Putamen (tissue), 1 donor: ENCODE measurements around the gene CYP26B1.
A peak's percentile ranks its signal among the peaks of the same experiment; 100 is the strongest.

Source experiments
- DNase-seq: peaks from one replicate; pipeline ENCODE4 v3.0.0-alpha.2; 2016; ENCODE audit warnings: low spot score

Gene CYP26B1

DNA sequence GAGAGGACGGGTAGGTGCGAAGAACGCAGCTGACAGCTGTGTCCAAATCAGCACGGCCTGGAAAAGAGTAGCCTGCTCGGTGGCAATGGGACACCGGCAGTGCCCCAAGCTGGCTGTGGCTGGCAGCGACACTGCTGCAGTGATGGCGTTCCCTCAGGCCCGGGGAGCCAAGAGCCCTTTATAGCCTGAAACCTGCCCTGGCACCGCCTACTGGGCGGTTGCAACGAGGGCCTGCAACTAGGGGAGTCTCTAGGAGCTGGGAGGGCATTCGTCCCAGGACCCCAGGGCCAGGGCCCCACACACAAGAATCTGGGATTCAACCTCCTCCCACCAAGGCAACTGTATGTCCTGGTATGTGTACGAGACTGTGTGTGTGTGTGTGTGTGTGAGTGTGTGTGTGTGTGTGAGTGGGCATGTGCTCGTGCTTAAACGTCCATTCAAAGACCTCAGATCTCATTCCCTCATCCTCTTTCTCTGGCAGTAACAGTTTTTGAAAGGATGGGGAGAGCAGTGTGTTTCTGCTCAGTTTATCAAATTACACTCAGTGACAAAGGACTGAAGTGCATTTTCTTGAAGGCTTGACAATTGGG is 6.8 kb upstream of the CYP26B1 start:
- DNase-seq: no peak

- DNase-seq: no peak
Observed at GRCh38 chr2:72153924-72154323, 6.3 kb upstream of the CYP26B1 start.

DNA sequence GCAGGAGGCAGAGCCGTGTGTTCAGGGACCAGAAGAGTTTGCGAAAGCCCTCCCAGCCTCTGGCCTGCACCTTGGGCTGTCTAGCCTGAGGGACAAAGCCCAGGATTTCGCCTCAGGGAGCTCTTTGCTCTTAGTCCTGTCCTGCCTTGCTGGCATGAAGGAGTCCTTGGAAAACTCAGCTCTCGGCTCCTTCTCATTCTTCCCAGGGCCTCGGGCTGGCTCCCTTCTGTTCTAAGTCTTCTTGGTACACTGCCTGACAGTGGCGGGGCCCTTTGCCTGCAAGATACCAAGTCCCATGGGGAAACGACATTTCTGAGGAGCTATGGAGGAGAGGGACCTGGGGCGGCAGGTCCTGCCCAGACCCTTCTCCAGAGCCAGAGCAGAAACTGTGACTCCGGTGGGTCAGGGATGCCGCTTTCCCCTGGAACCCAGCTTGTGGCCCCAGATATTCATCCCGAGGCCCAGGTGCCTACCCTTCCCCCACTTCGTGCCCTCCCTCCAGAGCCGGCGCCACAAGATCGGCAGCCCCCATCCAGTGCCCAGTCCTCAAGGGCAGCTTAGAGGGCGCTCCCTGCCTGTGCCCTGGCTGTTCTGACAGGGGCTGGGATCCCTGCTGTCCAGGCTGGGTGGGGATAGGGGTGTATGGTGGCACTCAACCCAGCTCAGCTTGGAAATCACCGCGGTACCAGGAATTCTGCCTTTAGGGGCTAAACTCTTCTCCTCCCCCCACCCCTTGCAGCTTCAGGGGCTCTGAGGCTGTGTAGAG is 5.5 kb upstream of the CYP26B1 start:
- no peak for DNase-seq

DNA sequence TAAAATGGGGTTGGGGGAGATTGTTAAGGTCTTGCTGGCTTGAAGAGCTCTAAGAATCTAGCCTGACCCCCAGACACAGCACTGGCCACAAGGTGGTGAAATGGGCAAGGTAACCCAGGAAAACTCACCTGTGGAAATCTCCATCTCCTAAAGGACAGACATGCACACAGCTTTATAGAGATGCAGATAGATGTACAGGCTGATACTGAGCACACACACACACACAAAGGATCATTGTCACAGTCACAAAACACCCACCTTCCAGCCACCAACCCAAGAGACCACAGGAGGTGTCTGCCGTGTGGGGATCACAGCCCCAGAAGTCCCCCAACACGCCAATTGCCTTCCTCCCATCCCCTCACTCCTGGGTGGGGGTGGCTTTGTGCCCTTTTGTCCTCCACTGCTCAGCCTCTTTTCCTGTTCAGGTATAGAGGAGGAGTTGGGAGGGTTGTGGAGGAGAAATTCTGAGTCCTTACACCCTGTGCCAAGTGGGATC is 3.2 kb upstream of the CYP26B1 start:
- DNase-seq: no peak

GRCh38 chr2:72150157-72150860 is 2.6 kb upstream of the CYP26B1 start:
- peak; percentile 77 for DNase-seq

- no peak for DNase-seq
Observed at GRCh38 chr2:72149556-72150156, 2.0 kb upstream of the CYP26B1 start.

DNA sequence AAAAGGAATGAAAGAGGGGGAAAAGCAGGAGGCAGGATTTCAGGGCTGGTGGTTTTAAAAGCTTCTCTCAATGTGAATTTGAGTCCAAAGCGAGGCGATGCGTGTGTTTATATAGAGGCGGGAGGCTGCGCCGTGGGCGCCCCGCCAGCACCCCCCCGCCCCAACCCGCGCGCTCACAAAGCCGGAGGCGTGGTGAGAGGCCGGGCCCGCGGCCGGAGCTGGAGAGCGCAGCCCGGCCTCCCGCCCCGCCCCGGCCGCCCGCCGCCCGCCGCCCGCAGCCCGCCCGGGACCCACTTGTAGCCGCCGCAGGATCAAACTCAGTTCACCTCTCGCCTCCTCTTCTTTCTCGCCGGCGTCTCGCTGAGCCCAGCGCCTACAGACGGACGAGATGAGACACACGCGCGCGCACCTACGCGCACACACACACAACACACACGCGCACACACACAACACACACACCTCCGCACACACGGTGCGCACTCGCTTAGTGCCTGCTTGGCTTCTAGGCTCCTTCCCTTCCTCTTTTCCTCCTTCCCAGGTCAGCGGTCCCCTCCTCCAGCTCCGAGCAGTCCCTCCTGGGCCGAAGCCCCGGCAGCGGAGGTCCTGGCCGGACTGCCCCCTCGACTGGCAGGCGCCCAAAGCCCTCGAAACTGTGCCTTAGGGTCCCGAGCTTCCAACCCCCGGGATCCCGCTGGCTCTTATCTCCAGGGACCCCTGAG is 1.3 kb upstream of the CYP26B1 start:
- DNase-seq: peak; percentile 59

DNA sequence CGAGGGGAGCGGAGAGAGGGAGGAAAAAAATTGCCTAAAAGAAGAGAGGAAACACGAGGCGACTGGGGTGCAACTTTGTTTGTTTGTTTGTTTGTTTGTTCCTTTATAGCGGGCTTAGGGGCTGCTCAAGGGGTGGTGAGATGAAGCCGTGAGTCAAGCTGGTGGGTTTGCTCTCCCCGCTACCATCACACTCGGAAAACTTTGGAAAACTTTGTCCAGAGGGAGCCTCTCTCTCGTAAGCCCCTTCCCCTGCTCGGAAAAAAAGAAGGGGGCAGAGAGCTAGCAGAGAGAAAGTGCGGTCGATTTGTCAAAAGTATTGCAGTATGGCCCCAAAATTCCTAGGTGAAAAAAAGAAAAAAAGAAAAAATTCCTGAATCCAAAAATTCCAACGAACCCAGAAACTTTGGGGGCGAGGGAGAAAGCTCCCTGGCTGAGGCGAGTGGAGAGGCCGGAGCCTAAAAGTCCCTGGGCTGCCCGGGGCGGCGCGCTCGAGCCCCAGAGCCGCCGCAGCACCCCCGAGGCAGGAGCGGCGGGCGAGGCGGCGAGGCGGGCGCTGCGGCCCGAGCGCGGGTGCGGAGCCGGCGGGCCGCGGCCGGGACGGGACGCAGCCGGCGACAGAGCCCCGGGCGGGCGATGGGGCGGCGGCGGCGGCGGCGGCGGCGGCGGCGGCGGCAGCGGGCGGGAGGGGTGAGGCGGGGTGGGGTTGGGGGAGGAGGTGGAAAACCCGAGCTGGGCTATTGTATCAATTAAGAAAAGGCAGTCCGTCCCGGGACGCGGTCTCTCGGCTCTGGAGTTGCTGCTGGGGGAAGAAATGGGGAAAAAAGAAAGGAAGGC is 558 bp upstream of the CYP26B1 start:
- no peak for DNase-seq

DNA sequence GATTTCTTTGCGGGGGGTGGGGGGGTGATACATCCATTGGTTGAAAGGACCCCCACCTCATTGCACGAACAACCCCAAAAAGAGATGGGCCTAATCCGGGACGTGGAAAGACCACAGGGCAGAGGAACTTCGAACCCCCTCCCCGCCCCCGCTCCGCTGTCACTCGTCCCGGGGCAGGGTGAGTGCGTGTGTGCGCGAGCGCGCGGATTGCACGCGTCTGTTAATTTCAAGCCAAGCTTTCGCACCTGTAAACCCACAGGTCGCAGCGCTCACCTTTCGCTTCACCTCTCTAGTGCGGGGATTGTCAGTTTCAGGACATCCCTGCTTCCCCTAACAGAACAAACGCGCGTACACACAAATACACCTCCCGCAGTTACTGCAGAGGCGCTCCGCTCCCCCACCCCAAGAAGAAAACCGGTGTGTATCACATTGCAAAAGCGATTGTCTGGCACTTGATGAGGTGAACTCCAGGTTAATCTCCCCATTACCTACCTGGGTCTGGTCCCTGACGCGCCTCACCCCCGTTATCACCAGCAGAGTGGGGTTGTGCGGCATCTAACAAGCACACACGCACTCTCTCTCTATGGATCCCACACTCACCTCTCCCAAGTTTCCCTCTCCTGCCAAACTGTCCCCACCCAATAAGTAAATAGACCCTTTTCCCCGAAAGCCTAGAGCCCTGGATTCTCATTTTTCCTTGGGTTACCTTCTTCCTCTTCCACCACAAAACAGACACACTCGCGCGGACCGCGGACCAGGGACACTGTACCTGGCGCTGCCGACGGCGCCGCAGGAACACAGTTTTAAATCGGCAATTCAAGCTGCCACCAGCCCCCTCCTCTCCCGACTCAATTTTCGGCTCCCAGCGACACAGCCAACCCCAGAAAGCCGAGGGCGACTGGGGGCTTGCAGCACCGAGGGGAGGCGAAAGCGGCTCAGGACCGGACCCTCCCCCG is 1.0 kb downstream of the CYP26B1 start:
- DNase-seq: no peak

DNA sequence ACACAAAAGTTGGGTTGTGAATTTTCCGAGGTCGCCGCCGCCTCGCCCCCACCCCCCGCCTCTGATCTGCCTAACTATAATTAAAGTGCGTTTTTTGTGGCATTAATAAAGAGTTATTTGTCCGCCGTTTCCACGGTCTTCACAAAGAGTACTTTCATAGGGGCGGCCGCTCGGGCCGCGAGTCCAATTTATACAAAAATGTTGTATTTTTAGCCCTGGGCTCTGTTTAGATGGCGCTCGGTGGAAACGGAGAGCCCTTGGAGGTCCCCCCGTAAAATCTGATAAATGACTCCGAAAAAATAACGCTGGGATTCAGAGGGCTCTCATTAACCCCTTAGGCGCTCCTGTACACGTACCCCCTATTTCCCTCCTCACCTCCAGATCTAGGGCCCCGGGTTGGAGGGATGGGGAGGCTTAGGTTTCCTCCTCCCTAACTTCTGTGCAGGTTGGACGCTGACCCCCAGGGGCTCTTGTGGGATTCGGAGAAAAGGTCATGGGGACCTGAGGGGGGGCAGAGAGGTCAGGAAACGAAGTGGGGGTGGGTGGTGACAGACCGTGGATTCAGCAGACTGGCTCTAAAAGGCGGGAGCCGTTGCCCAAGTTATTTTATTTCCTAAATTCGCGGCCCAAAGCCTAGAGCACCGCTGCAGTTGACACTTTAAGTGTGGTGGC is 1.9 kb downstream of the CYP26B1 start:
- no peak for DNase-seq

DNA sequence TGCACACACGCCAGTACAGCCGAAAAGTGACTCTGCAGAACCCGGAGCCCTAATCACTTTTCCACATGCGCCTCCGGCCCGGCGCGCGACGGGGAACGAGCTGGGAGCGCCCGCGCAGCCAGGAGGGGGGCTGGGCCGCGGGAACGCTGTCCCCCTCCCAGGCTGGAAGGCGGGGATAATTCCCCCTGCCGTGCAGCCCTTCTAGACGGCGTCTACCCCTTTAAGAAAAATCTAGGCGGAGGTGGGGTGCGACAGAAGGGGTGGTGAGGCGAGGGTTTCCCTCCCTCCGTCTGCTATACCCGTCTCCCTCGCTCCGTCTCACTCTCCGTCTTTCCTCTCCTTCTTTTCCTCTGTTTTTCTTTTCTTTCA is 2.4 kb downstream of the CYP26B1 start:
- no peak for DNase-seq

DNA sequence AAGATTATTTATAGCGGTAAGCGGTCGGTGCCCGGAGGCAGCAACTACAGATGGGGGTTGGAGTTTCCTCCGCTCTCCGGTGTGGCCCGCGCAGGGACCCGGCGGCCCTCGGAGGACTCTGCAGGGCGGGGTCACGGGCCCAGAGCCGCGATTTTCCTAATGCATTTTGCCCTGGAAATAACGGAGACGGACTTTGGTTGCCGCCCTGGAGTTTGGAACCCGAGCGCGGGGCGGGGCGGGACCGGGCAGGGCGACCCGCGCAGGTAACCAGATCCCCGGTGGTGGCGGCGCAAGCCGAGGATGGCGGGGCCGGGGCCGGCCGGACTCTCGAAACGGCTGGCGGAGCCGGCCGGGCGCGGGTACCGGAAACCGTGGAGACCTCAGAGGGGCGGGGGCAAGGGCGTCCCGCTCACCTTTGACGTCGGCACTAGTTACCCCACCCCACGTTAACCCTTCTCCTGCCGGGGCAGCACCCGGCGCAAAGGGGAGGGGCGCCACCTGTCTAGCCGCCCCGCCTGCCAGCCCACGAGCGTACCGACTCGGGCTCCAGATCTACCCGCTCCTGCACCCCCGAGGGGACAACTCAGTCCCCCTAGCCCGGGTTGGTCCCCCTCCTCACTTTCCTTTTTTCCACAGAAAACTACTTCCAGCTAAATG is 2.9 kb downstream of the CYP26B1 start:
- no peak for DNase-seq

- DNase-seq: no peak
Observed at GRCh38 chr2:72144274-72144631, 3.4 kb downstream of the CYP26B1 start.

- DNase-seq: no peak
Observed at GRCh38 chr2:72143441-72144273, 4.0 kb downstream of the CYP26B1 start.

GRCh38 chr2:72142570-72143440 is 4.9 kb downstream of the CYP26B1 start:
- DNase-seq: peak; percentile 30

DNA sequence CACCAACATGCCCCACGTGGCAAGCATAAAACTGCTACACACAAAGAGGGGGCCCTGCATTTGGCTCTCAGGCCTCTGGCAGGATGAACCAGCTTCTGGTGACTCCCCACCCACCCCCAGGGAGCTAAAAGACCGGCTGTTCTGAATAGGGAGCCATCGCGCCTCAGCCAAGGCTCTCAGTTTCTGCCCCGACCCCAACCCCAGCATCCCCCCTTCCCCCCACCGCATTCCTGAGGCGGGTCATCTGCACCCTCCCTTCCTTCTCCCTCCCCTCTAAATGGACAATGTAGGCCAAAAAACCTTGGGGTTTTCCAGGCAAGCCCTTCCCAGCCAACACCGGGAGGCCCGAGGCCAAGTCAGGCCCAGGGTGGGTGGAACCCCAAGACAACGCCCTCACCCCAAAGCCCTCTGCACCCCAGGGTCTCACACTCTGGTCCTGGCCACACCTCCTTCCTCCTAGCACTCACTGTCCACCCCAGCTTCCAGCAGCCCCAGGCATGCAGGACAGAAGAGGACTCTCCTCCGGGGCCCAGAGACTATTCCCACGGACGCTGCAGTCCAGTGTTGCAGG is 5.7 kb downstream of the CYP26B1 start:
- DNase-seq: no peak
